ENCODE measurements around the gene P3H2. TPM values are rescaled to one million over a fixed set of nuclear protein-coding genes. Genes with fewer than 3 reads are reported as not detected.

P3H2 gene
- total RNA-seq, 4 donors from 2014 or later, result 4.2 to 20.2 (median 5.7) TPM

- Histone ChIP-seq H3K36me3 (no peaks in the 10 kb centered on the region), H3K9me3 (no peaks in the 10 kb centered on the region), H3K4me1 (peaks cover 0 to 3% of the 10 kb centered on the region in 2 donors), H3K27me3 (no peaks in the 10 kb centered on the region), H3K4me3 (replicated peaks in 1 of 3) (no peak overlapping the region), H3K27ac (no peak overlapping the region)
- no peak for TF ChIP-seq POLR2A (IDR thresholded peaks at IDR 0.05)
- TF ChIP-seq, protein P1, sequence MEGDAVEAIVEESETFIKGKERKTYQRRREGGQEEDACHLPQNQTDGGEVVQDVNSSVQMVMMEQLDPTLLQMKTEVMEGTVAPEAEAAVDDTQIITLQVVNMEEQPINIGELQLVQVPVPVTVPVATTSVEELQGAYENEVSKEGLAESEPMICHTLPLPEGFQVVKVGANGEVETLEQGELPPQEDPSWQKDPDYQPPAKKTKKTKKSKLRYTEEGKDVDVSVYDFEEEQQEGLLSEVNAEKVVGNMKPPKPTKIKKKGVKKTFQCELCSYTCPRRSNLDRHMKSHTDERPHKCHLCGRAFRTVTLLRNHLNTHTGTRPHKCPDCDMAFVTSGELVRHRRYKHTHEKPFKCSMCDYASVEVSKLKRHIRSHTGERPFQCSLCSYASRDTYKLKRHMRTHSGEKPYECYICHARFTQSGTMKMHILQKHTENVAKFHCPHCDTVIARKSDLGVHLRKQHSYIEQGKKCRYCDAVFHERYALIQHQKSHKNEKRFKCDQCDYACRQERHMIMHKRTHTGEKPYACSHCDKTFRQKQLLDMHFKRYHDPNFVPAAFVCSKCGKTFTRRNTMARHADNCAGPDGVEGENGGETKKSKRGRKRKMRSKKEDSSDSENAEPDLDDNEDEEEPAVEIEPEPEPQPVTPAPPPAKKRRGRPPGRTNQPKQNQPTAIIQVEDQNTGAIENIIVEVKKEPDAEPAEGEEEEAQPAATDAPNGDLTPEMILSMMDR (IDR thresholded peaks at IDR 0.05), result no peak
- 53 to 72% methylated on average over 3 of the region's 3 CpGs for WGBS, 2 donors
- DNase-seq, result no peak
- intact Hi-C loops (cut with DNase I), result no loop called here
Observed at GRCh38 chr3:190097617-190098016, 23.1 kb downstream of the P3H2 start.

GRCh38 chr3:190097025-190097424, 23.7 kb downstream of the P3H2 start:
- H3K4me3 ChIP-seq (replicated peaks in 1 of 3), result no peak overlapping the region
- DNase-seq, result no peak
- WGBS, 2 donors, result 87 to 89% methylated on average over 4 of the region's 4 CpGs
- intact Hi-C loops (cut with DNase I), result no loop called here
- TF ChIP-seq, protein P1 (IDR thresholded peaks at IDR 0.05), result no peak
- no peak for TF ChIP-seq POLR2A (IDR thresholded peaks at IDR 0.05)
- H3K27me3 ChIP-seq, result no peaks in the 10 kb centered on the region
- no peak overlapping the region for H3K27ac ChIP-seq
- no peaks in the 10 kb centered on the region for H3K36me3 ChIP-seq
- no peaks in the 10 kb centered on the region for H3K9me3 ChIP-seq
- peaks cover 0 to under 1% of the 10 kb centered on the region in 2 donors for H3K4me1 ChIP-seq

DNA sequence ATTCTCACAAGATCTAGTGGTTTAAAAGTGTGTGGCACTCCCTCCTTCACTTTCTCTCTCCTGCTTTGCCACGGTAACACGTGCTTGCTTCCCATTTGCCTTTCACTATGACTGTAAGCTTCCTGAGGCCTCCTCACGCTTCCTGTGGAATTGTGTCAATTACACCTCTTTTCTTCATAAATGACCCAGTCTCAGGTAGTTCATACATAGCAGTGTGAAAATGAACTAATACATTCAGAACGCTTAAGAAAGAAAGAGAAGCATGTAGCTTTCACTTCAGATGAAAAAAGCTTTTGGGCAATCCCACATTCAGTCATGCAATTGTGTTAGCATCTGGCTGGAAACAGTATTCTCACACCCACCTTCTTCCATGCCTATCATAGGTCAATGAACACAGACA, 24.4 kb downstream of the P3H2 start:
- WGBS, 2 donors, result 87 to 89% methylated on average over 4 of the region's 4 CpGs
- Histone ChIP-seq H3K4me3 (replicated peaks in 1 of 3) (no peak overlapping the region), H3K27ac (no peak overlapping the region), H3K36me3 (no peaks in the 10 kb centered on the region), H3K4me1 (no peaks in the 10 kb centered on the region), H3K9me3 (no peaks in the 10 kb centered on the region), H3K27me3 (no peaks in the 10 kb centered on the region)
- DNase-seq, result no peak
- intact Hi-C loops (cut with DNase I), result no loop called here
- no peak for TF ChIP-seq POLR2A (IDR thresholded peaks at IDR 0.05)
- TF ChIP-seq, protein P1 (IDR thresholded peaks at IDR 0.05), result no peak

- H3K4me1 ChIP-seq, result no peaks in the 10 kb centered on the region
- 42 to 57% methylated on average over 1 of the region's 1 CpG for whole genome bisulfite sequencing, 2 donors
- intact Hi-C loops (cut with DNase I), result no loop called here
- no peak overlapping the region for H3K27ac ChIP-seq
- TF ChIP-seq, protein P1 (IDR thresholded peaks at IDR 0.05), result no peak
- no peak for TF ChIP-seq POLR2A (IDR thresholded peaks at IDR 0.05)
- H3K9me3 ChIP-seq, result no peaks in the 10 kb centered on the region
- DNase-seq, result no peak
- no peaks in the 10 kb centered on the region for H3K27me3 ChIP-seq
- no peak overlapping the region for H3K4me3 ChIP-seq (replicated peaks in 1 of 3)
- H3K36me3 ChIP-seq, result no peaks in the 10 kb centered on the region
Observed at GRCh38 chr3:190094160-190094718, 26.5 kb downstream of the P3H2 start.

DNA sequence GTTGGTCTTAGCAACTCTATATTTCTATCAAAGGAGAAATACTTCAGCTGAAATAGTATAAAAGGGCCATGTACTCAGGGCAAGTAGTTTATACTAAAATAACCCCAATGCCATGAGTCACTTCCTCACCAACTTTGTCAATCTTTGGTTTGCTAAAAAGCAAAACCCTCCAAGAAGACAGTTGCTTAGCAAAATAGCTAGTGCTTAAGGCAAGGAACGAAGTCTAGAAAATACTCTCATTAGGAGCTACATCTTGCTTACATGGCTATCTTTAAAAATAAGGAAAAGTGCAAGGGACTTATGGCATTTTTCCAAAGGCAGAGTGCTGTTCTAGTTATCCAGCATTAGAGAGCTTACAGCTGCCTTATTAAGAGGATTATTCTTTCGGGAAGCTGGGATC, 28.4 kb downstream of the P3H2 start:
- H3K4me1 ChIP-seq, result no peaks in the 10 kb centered on the region
- H3K36me3 ChIP-seq, result no peaks in the 10 kb centered on the region
- H3K9me3 ChIP-seq, result no peaks in the 10 kb centered on the region
- H3K27me3 ChIP-seq, result no peaks in the 10 kb centered on the region
- no peak for TF ChIP-seq POLR2A (IDR thresholded peaks at IDR 0.05)
- TF ChIP-seq, protein P1 (IDR thresholded peaks at IDR 0.05), result no peak
- intact Hi-C loops (cut with DNase I), result no loop called here
- no peak overlapping the region for H3K4me3 ChIP-seq (replicated peaks in 1 of 3)
- 50 to 57% methylated on average over 2 of the region's 2 CpGs for WGBS, 2 donors
- no peak overlapping the region for H3K27ac ChIP-seq
- no peak for DNase-seq

All from thyroid gland (tissue), 4 donors.